GM12878 (cell line): ENCODE measurements around the gene CHST15. TPM values are rescaled to one million over a fixed set of nuclear protein-coding genes. Genes with fewer than 3 reads are reported as not detected.

ENCODE experiments used
- ATAC-seq: fragments of 200-7000 bp; cut with Tn5 transposase; 3 replicates; pipeline ENCODE4 v1.9.1; 2020; ENCODE audit warnings: mild to moderate bottlenecking, moderate library complexity
- BruUV-seq: library from RNA; stranded (reverse); fragments of 400-500 nt; replicated peaks from 2 replicates; lab custom pipeline; 2021; lab: Mats Ljungman, UMichigan
- CTCF ChIA-PET: fragments of 300-600 bp; sonication (Branson Sonifier 250); formaldehyde crosslinking; extraction: SDS; loops from one replicate; lab custom pipeline; 2021; ENCODE audit warnings: inconsistent platforms; lab: Yijun Ruan, JAX
- POLR2A ChIA-PET: fragments of 350-600 bp; formaldehyde crosslinking; extraction: SDS; loops from one replicate; lab custom pipeline; 2021; ENCODE audit warnings: inconsistent platforms; lab: Charles Lee
- RAD21 ChIA-PET: fragments of 300-600 bp; sonication (Branson Sonifier 250); formaldehyde crosslinking; loops from one replicate; lab custom pipeline; 2023; ENCODE audit warnings: antibody characterized with exemption; ENCODE audit not compliant: unreplicated experiment; lab: Charles Lee
- SMC1A ChIA-PET: fragments of 300-600 bp; sonication (Branson Sonifier 250); formaldehyde crosslinking; loops from one replicate; lab custom pipeline; 2023; ENCODE audit not compliant: unreplicated experiment, uncharacterized antibody; lab: Charles Lee
- DNase-seq: peaks from one replicate; pipeline ENCODE4 v3.0.0-alpha.2; 2011; ENCODE audit warnings: low read depth, low spot score
- FAIRE-seq: peaks from 3 replicates; lab custom pipeline; 2011; peaks lifted over from hg19 to GRCh38; lab: Jason Lieb, UNC
- H2AFZ ChIP-seq: 2 replicates; pipeline ENCODE4 v1.6.0; 2011; ENCODE audit warnings: low read depth, low read length, control low read depth; ENCODE audit not compliant: control insufficient read depth
- H3K27ac ChIP-seq: 2 replicates; pipeline ENCODE4 v1.5.1; 2011; ENCODE audit warnings: control low read depth; ENCODE audit not compliant: control insufficient read depth, insufficient read depth
- H3K27me3 ChIP-seq, 2 experiments: replicated peaks in 1 of 2; 2 replicates each; pipeline versions ENCODE4 v1.6.0 to v1.6.1; 2011; ENCODE audit warnings: low read length in 1 of 2; ENCODE audit not compliant: control insufficient read depth in 2 of 2, insufficient read depth in 2 of 2
- H3K36me3 ChIP-seq, 2 experiments: 2 replicates each; pipeline ENCODE4 v1.5.1; 2011; ENCODE audit warnings: low read length in 1 of 2; ENCODE audit not compliant: control insufficient read depth in 2 of 2, insufficient read depth in 2 of 2
- H3K4me1 ChIP-seq: 2 replicates; pipeline ENCODE4 v1.6.1; 2011; ENCODE audit warnings: mild to moderate bottlenecking, low read length, moderate library complexity, mixed read lengths; ENCODE audit not compliant: control insufficient read depth, insufficient read depth
- H3K4me2 ChIP-seq: 2 replicates; pipeline ENCODE4 v1.6.0; 2011; ENCODE audit warnings: control low read depth; ENCODE audit not compliant: control insufficient read depth, insufficient read depth
- H3K4me3 ChIP-seq: fragments of 200-600 bp; sonication (generic); 2 replicates; pipeline ENCODE4 v1.5.1; 2016
- H3K79me2 ChIP-seq: 2 replicates; pipeline ENCODE4 v1.6.0; 2011; ENCODE audit warnings: low read length; ENCODE audit not compliant: control insufficient read depth, insufficient read depth
- H3K9ac ChIP-seq: 2 replicates; pipeline ENCODE4 v1.8.0; 2011; ENCODE audit warnings: low read length, control low read depth, mixed read lengths; ENCODE audit not compliant: control insufficient read depth, insufficient read depth
- H3K9me3 ChIP-seq: replicated peaks from 3 replicates; pipeline ENCODE4 v1.5.1; 2011; ENCODE audit warnings: mild to moderate bottlenecking, low read length; ENCODE audit not compliant: control insufficient read depth, insufficient read depth
- H4K20me1 ChIP-seq: 2 replicates; pipeline ENCODE4 v1.6.0; 2011; ENCODE audit not compliant: control insufficient read depth, insufficient read depth
- CBFB ChIP-seq: IDR thresholded peaks from 2 replicates; pipeline ENCODE4 v1.6.1; 2016; ENCODE audit warnings: antibody characterized with exemption, low read depth
- CEBPZ ChIP-seq: fragments of 150-350 bp; IDR thresholded peaks from 2 replicates; pipeline ENCODE4 v1.6.1; 2016; ENCODE audit warnings: low read depth, low read length
- CTCF ChIP-seq, 3 experiments: IDR thresholded peaks in 2 of 3; conservative IDR thresholded peaks in 1 of 3; 2 replicates each; pipeline ENCODE4 v1.5.1; 2011; ENCODE audit warnings: low read depth in 3 of 3, low read length in 3 of 3, mild to moderate bottlenecking in 3 of 3, control low read depth in 2 of 3, moderate library complexity in 2 of 3, inconsistent platforms in 1 of 3, mixed read lengths in 1 of 3; ENCODE audit not compliant: control insufficient read depth in 2 of 3, insufficient read depth in 1 of 3; ENCODE audit errors: extremely low read depth in 1 of 3
- DPF2 ChIP-seq: fragments of 450-650 bp; IDR thresholded peaks from 2 replicates; pipeline ENCODE4 v1.6.1; 2017; ENCODE audit warnings: mild to moderate bottlenecking
- GABPA ChIP-seq: IDR thresholded peaks from 2 replicates; pipeline ENCODE4 v1.6.1; 2014; ENCODE audit warnings: antibody characterized with exemption, low read depth, mild to moderate bottlenecking, inconsistent platforms
- JUNB ChIP-seq: IDR thresholded peaks from 2 replicates; pipeline ENCODE4 v1.6.1; 2016; ENCODE audit warnings: antibody characterized with exemption, mild to moderate bottlenecking
- MEF2B ChIP-seq: fragments of 450-650 bp; IDR thresholded peaks from 2 replicates; pipeline ENCODE4 v1.6.1; 2018; ENCODE audit warnings: mild to moderate bottlenecking, moderate library complexity; ENCODE audit not compliant: partially characterized antibody, poor library complexity, severe bottlenecking
- POU2F2 ChIP-seq: IDR thresholded peaks from 3 replicates; pipeline ENCODE4 v1.6.1; 2011; ENCODE audit warnings: low read depth, mild to moderate bottlenecking, low read length, borderline replicate concordance
- TARDBP ChIP-seq: IDR thresholded peaks from 2 replicates; pipeline ENCODE4 v1.6.1; 2016; ENCODE audit warnings: borderline replicate concordance
- ZBTB33 ChIP-seq: fragments of 450-650 bp; IDR thresholded peaks from 2 replicates; pipeline ENCODE4 v1.6.1; 2017; ENCODE audit warnings: mild to moderate bottlenecking
- ZBTB4 ChIP-seq: fragments of 450-650 bp; formaldehyde crosslinking; IDR thresholded peaks from 2 replicates; pipeline ENCODE4 v1.4.0; 2022; ENCODE audit warnings: mild to moderate bottlenecking, moderate library complexity
- ZNF217 ChIP-seq: fragments of 450-650 bp; IDR thresholded peaks from 2 replicates; pipeline ENCODE4 v1.6.1; 2017; ENCODE audit warnings: antibody characterized with exemption, mild to moderate bottlenecking
- ZNF274 ChIP-seq: IDR thresholded peaks from one replicate; pipeline ENCODE4 v1.8.0; 2011; ENCODE audit not compliant: insufficient read length, insufficient read depth
- ZNF622 ChIP-seq: fragments of 450-650 bp; IDR thresholded peaks from 2 replicates; pipeline ENCODE4 v1.6.1; 2017; ENCODE audit warnings: mild to moderate bottlenecking, inconsistent platforms
- WGBS: methylation state at CpG from one replicate; pipeline ENCODE4 v1.1.6; 2016; ENCODE audit warnings: low lambda C conversion rate; ENCODE audit not compliant: insufficient replicate concordance, insufficient coverage; ENCODE audit errors: missing lambda C conversion rate; 5-methylcytosine and 5-hydroxymethylcytosine counted together
- in situ Hi-C: fragments of 300-500 bp; cut with MboI; formaldehyde crosslinking; loops from 9 replicates; pipeline ENCODE4 v1.14.3; 2018; ENCODE audit warnings: mixed read lengths
- intact Hi-C: fragments of 100-400 bp; cut with micrococcal nuclease; formaldehyde crosslinking; loops from one replicate; pipeline ENCODE4 v1.14.2; 2022; ENCODE audit not compliant: unreplicated experiment
- polyA plus RNA-seq, 11 experiments: library from polyadenylated mRNA; depleted of rRNA in 4 of 11; unstranded in 6 of 11; stranded (reverse) in 5 of 11; fragments of >200 nt; fragmentation: Nextera tagmentation in 4 of 11; fragmentation: Illumina TruSeq in 1 of 11; extraction: Ambion mirVana in 4 of 11; extraction: Trizol in 1 of 11; gene quantifications; 1 replicate in 1 of 11; 2 replicates in 10 of 11; pipeline versions ENCODE4 v1.2.1 to v1.2.3, GENCODE V29; 2011 to 2016; ENCODE audit warnings: inconsistent platforms in 2 of 11, missing spikeins in 2 of 11, low read depth in 1 of 11
- total RNA-seq, 4 experiments: library from RNA; depleted of rRNA in 3 of 4; stranded (reverse); fragments of >200 nt in 3 of 4; fragmentation: Illumina TruSeq in 1 of 4; extraction: Trizol in 1 of 4; gene quantifications; 2 replicates each; pipeline versions ENCODE4 v1.2.1 to v1.2.3, GENCODE V29; 2013 to 2021

The CHST15 gene
- total and polyA plus RNA-seq, 10 of the 15 experiments (the other 5 are each of a cell fraction or from before 2014, with no cell fraction given), result 0.02 to 0.53 (median 0.05) TPM; not detected in 1

- H3K4me2 ChIP-seq, result no peak overlapping the region
- H3K9me3 ChIP-seq, result no peaks in the 10 kb centered on the region
- ChIA-PET CTCF (interaction anchor here (1.0 kb wide), 1 partner anchor 12 kb away, joined by 3 read pairs; no protein-coding TSS in a partner anchor), SMC1A (interaction anchor here (1.0 to 1.3 kb wide), 2 partner anchors 12 to 15 kb away, joined by 3 to 4 read pairs; no protein-coding TSS in a partner anchor), RAD21 (interaction anchor here (1.2 kb wide), 1 partner anchor 12 kb away, joined by 3 read pairs; no protein-coding TSS in a partner anchor), POLR2A (no interaction called here)
- H3K27ac ChIP-seq, result no peak overlapping the region
- H4K20me1 ChIP-seq, result no peaks in the 10 kb centered on the region
- H3K9ac ChIP-seq, result no peak overlapping the region
- WGBS, result 62% methylated on average over 15 of the region's 15 CpGs
- intact Hi-C loops (no loop called here), in situ Hi-C loops (no loop called here)
- FAIRE-seq (no peak), DNase-seq (no peak), ATAC-seq (no peak)
- H3K27me3 ChIP-seq, result no peaks in the 10 kb centered on the region; a peak in 3 of 4 replicates
- H3K4me1 ChIP-seq, result peaks cover 4% of the 10 kb centered on the region
- no peaks in the 10 kb centered on the region for H3K79me2 ChIP-seq
- no peak overlapping the region for H2AFZ ChIP-seq
- no peaks in the 10 kb centered on the region for H3K36me3 ChIP-seq
- H3K4me3 ChIP-seq, result no peak overlapping the region
- BruUV-seq, result no TSS peak
- TF ChIP-seq CEBPZ, result no peak
- no peak for TF ChIP-seq MEF2B
- TF ChIP-seq ZNF622, result no peak
- TF ChIP-seq ZNF217, result no peak
- TF ChIP-seq ZBTB33, result no peak
- no peak for TF ChIP-seq TARDBP
- TF ChIP-seq POU2F2, result no peak
- no peak for TF ChIP-seq CBFB
- TF ChIP-seq JUNB, result no peak
- TF ChIP-seq ZBTB4 (CRISPR knock-in tag), result no peak
- no peak for TF ChIP-seq GABPA
- no peak for TF ChIP-seq ZNF274
- TF ChIP-seq CTCF (IDR thresholded peaks at IDR 0.05 in 2 of 3, conservative IDR thresholded peaks at IDR 0.05 in 1 of 3; ENCODE audit: control insufficient read depth in 2 of 3, extremely low read depth in 1 of 3, insufficient read depth in 1 of 3, low read depth in 3 of 3, low read length in 3 of 3), result no peak
- TF ChIP-seq DPF2, result no peak
These were observed 62.8 kb downstream of the CHST15 start for GRCh38 chr10:124030492-124031110.
